ENCODE data around the gene DDX20.

DNA sequence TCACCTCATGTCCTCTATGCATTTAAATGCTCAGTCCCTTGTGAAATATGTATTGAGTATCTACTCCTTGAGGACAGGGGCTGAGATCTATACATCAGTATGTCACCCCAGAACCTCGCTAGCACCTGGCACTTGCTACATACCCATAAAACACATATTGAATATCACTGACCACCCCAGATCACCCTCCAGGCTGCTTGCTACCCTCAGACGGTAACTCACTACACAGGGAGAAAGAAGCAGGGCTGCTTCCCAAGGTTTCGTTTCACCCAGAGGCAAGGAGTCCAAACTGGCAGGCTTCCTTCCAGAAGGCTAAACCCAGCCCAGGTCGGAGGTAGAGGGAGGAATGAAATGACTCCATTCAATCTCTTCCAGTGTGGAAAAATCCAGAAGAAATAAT, 25.0 kb upstream of the DDX20 start:
- TF ChIP-seq, protein P1, sequence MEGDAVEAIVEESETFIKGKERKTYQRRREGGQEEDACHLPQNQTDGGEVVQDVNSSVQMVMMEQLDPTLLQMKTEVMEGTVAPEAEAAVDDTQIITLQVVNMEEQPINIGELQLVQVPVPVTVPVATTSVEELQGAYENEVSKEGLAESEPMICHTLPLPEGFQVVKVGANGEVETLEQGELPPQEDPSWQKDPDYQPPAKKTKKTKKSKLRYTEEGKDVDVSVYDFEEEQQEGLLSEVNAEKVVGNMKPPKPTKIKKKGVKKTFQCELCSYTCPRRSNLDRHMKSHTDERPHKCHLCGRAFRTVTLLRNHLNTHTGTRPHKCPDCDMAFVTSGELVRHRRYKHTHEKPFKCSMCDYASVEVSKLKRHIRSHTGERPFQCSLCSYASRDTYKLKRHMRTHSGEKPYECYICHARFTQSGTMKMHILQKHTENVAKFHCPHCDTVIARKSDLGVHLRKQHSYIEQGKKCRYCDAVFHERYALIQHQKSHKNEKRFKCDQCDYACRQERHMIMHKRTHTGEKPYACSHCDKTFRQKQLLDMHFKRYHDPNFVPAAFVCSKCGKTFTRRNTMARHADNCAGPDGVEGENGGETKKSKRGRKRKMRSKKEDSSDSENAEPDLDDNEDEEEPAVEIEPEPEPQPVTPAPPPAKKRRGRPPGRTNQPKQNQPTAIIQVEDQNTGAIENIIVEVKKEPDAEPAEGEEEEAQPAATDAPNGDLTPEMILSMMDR (conservative IDR thresholded peaks at IDR 0.05) = no peak
- no peak for TF ChIP-seq EZH2 (IDR thresholded peaks at IDR 0.05; ENCODE audit: low read depth)

Measured in PC-9 (cell line).